ENCODE measurements around the gene ZBTB47.

Gene ZBTB47

GRCh38 chr3:42653560-42654330 is at the start of gene ZBTB47:
TSS of gene ZBTB47 (plus strand) at chr3:42653697. CDS start at chr3:42658356, 4,659 bp downstream.
- peak; percentile 64 for DNase-seq

DNA sequence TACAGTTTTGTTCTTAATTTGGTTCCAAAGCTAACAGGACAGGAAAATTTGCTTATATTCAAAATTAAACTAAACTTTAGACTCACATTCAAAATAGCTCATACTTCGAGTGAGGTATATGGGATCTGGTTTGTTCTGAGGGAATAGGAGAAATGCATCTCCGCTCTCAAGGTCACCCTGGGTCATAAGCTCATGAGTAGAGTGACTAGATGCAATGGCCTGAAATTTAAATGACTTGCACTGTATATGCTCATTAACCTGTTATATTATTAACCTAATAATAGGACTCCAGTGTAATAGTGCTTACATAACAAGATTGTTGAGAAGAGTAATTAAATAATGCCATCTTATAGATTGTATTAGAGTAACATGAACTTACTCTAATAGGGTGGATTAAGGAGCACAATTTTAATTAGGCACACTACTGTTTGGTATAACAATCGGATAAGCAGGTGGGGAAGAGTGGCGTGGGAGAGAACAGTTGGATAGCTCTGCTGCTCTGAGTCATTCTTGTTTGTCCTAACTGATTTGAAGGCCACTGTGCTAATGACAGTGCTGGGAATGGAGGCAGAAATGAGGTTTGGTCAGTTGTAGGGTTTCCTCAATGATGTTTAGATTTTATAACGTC is 47.8 kb upstream of the ZBTB47 start:
- DNase-seq: no peak

GRCh38 chr3:42608581-42608980 is 44.9 kb upstream of the ZBTB47 start:
- DNase-seq: no peak

- DNase-seq: no peak
Measured at GRCh38 chr3:42610976-42611375, 42.5 kb upstream of the ZBTB47 start.

GRCh38 chr3:42612217-42612616 is 41.3 kb upstream of the ZBTB47 start:
- DNase-seq: no peak

GRCh38 chr3:42612928-42613327 is 40.6 kb upstream of the ZBTB47 start:
- no peak for DNase-seq

DNA sequence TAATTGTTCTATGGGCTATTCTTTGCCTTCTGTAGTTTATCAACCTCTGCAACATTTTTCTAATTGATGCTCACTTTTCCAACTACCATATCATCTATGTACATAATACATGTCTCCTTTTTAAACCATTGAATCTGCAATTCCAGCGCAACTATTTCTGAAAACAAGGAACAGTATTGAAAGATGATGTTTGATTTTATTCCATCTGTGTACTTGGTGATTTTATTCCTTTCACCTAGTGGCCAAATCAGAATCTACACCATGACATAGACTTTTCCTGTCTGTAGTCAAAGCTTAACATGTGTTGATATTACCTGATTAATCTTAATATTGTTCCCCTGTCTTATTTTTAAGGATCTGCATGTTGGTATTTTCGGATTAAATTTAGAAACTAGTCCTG is 40.0 kb upstream of the ZBTB47 start:
- DNase-seq: peak; percentile 23

DNA sequence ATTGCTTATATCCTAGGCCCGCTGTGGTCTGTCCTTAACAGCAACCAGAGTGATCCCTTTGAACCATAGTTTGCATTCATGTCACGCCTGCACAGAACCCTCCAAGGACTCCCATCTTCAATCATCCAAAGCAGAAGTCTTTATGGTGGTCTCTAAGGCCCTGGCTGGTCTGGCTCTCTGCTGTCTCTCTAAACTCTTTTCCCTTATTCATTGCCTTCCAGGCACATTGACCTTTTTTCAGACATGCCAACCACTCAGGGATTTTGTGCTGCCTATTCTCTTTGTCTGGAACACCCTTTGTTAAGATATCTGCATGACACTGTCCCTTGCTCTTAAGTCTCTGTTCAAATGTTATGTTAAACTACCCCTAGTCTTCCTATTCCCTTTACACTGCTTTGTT is 21.9 kb upstream of the ZBTB47 start:
- DNase-seq: no peak

DNA sequence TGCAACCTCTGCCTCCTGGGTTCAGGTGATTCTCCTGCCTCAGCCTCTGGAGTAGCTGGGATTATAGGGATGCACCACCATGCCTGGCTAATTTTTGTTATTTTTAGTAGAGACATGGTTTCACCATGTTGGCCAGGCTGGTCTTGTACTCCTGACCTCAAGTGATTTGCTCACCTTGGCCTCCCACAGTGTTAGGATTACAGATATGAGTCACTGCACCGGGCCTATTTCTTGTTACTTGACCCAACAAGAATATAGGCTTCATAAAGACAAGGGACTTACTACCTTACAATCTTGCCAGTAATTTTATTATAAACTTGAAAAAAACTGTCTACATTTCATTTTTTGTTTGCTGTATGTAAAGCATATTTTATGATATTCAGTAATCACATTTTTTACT is 21.4 kb upstream of the ZBTB47 start:
- DNase-seq: no peak

GRCh38 chr3:42633544-42633943 is 20.0 kb upstream of the ZBTB47 start:
- DNase-seq: no peak

DNA sequence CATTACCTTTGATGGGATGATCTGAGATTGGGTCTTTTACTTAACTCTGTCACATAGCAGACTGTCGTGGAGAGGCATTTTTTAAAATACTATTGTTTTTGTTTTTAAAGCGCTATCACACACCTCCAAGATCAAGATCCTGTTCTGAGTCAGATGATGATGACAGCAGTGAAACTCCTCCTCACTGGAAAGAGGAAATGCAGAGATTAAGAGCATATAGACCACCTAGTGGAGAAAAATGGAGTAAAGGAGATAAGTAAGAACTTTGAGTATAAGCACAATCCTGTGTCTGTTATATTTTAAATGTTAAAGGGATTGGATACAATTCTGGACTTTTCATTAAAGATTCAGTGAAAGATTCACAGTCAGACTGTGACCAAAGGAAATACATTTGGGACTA is 18.4 kb upstream of the ZBTB47 start:
- DNase-seq: peak; percentile 79

GRCh38 chr3:42637001-42637400 is 16.5 kb upstream of the ZBTB47 start:
- no peak for DNase-seq

DNA sequence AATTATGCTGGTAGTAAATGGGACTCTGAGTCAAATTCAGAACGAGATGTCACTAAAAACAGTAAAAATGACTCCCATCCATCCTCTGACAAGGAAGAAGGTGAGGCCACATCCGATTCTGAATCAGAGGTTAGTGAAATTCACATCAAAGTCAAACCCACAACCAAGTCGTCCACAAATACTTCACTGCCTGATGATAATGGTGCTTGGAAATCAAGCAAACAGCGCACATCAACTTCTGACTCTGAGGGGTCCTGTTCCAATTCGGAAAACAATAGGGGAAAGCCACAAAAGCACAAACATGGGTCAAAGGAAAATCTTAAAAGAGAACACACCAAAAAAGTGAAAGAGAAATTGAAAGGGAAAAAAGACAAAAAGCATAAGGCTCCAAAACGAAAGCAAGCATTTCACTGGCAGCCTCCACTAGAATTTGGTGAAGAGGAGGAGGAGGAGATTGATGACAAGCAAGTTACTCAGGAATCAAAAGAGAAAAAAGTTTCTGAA is 15.1 kb upstream of the ZBTB47 start:
- peak; percentile 32 for DNase-seq

GRCh38 chr3:42639192-42639591 is 14.3 kb upstream of the ZBTB47 start:
- DNase-seq: no peak

GRCh38 chr3:42640129-42640528 is 13.4 kb upstream of the ZBTB47 start:
- DNase-seq: no peak

GRCh38 chr3:42640771-42641370 is 12.6 kb upstream of the ZBTB47 start:
- DNase-seq: no peak

- no peak for DNase-seq
Measured at GRCh38 chr3:42647821-42648459, 5.6 kb upstream of the ZBTB47 start.

GRCh38 chr3:42649006-42649405 is 4.5 kb upstream of the ZBTB47 start:
- no peak for DNase-seq

DNA sequence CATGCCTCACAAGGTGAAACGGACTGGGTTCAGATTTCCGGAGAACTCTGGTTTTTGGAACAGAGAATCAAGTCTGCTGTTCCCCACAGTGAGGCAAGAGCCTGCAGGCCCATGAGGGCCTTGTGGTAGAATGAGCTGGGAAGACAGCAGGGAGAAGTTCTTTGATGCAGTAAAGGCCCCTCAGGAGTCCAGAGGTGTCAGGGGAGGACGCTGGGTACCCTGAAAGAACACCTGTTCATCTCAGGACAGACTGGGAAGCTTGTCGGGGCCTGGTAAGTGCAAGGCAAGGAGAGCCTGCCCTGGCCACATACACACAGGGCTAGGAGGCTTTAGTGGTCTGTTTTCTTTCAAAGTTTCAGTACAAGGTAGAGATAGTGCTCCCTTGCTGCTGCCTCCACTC is 3.7 kb upstream of the ZBTB47 start:
- no peak for DNase-seq

DNA sequence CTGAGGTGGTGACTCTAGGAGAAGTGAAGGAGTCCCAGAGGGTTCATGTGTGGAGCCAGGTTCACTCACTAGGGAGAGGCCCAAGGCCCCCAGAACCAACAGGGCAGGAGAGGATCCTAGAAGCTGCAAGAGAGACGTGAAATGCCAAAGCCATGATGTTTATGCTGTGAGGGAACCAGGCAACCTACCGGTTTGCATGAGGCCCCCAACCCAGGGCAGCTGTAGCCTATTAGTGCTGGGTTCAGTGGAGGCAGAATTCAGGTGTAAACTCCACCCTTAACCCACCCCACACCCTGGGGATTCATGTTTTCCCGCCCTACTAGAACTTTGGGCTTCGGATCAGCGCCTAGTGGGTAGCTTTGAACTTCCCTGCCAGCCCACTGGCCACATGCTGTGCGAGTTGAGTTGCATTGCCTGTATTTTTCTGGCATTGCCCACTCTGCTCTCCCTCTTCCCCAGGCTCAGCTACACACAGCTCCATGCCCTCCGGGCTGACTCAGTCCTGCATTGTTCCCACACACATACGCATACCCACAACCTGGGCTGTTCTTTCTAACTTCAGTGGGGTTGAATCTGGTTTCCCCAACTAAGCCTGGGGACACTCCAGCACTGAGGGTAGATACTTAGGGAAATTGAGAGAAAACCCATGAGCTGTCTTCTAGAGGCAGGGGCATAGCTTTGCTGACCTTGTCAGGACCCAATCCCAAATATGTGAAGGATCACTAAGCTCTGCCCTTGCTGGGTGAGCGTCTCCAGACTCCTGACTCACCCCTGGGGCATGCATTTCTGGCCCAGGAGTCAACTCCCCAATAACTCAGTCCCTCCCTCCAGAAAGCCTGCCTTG is 2.0 kb upstream of the ZBTB47 start:
- DNase-seq: no peak

DNA sequence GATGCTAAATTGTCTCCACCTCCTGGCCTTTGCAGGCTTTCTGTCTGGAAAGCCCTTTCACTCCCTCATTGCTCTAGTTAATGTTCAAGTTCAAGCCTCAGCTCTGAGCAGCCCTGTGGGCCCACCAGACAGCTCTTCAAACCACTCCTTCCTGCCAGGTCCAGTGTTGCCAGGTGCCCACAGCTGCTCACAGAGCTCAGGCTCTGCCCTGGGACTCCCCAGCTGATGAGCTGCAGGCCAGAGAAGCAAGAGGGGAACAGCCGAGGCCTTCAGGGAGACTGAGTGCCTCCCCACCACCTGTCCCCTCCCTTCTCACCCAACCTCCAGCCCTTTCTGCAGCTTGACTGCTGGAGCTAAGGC is 1.3 kb upstream of the ZBTB47 start:
- no peak for DNase-seq

GRCh38 chr3:42652611-42653302 is 740 bp upstream of the ZBTB47 start:
- DNase-seq: peak; percentile 79
